Stimulated activated CD4-positive, alpha-beta T cell treated with anti-CD3 and anti-CD28 coated beads, Interleukin-1b, Interleukin-23, amount 100 ng/mL, for 24 hours (primary cell): ENCODE measurements around the gene MRGPRD.
"Not testable (repeated sequence)": the region's sequence is repeated elsewhere in the genome, so short reads cannot be mapped to it uniquely, and the experiment has no call there.

Experiments used
- DNase-seq, 4 experiments: peaks; one replicate each; pipeline ENCODE4 v3.0.0-alpha.2; 2020; ENCODE audit warnings: low read depth in 4 of 4, low spot score in 1 of 4

The MRGPRD gene

DNA sequence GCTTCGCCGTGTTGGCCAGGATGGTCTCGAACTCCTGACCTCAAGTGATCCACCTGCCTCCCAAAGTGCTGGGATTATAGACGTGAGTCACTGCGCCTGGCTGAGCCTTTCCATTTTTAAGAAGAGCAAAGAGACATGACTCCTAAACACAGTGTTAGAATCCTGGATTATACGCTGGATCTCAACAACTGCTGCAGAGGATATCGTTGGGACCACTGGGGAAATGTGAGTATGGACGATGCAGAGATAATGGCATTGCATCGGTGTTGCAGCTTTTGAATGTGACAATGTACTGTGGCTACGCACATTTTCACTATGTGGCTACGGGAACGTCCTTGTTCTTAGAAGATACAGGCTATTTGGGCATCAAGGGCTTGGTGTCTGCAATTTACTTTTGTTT, 26.0 kb upstream of the MRGPRD start:
- no peak for DNase-seq

DNA sequence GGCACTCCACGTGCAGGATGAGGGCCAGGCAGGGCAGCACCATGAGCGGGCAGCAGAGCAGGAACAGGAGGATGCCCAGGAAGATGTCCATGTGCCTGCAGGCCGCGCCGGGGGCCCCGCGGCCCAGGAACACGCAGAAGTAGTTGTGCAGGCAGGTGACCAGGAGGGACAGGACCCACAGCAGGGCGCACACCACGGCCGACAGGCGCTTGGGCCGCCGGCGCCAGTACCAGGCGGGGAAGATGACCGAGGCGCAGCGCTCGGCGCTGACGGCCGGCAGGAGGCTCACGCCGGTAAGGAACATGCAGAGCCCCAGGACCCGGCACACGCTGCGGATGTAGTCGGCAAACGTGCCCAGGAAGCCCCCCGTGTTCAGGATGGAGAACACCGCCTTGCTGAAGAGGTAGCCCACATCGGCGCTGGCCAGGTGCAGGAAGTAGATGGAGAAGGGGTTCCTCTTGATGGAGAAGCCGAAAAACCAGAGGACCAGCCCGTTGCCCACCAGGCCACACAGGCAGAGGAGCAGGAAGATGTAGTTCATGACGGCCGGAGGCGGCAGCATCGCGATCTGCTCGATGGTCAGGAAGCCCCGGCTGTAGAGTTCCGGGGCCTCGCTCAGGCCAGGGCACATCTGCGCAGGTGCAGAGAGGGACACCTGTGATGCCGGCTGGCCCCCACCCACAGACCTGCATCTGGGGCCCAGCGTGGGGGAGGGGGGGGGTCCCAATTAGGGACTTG, 25.0 kb upstream of the MRGPRD start:
- no peak for DNase-seq

DNA sequence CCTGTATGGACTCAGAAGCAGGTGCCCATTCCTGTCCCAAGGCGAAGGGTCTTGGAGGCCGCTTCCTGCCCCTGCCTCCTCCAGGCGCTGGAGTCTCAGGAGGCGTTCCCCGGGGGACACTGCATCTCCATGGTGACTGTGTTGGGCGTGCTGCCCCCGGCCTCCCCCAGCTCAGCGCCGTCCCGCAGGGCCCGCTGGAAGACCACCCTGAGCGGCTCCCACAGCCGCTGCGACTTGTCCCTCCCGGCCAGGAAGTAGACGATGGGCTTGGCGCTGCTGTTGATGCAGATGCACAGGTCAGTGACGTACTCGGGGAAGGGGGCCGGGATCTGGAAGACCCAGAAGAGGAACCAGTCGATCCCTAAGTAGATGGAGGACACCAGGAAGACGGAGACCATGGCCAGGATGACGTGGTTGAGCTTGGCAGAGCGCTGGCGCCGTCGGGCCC, 24.4 kb upstream of the MRGPRD start:
- DNase-seq = no peak

DNA sequence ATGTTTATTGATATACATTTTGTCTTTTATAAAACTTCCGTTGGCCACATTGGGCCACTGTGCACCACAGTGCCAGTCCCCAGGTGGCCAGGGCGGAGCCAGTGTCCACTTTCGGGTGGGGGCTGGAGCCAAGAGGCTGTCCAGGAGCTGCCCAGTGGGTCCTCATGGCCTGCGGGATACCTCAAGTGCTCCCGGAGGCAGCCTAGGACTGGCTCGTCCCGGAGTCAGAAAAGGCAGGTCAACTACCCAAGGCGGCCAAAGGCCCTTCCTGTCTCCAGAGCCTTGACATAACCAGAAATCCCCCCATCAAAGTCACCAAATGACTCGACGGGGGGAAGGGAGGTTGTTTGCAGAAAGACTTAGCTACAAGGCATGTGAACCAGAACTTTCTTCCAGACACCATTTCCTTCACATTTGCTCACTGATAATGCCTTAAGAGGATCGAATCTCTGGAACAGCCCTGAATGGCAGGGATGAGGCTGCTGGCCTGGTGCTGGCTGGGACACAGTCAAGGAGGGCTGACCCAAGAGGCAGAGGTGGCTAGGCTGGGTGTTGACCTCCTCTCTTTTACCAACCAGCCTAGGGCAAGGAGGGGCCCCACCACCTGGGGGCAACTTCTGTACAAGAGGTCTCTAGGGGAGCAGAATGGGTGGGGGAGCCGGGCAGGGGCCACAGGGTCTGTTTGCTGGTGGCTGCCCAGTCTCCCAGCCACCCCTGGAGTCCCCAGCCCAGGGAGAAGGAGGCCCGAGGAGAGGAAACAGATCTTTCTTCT, 23.8 kb upstream of the MRGPRD start:
- DNase-seq = no peak

DNA sequence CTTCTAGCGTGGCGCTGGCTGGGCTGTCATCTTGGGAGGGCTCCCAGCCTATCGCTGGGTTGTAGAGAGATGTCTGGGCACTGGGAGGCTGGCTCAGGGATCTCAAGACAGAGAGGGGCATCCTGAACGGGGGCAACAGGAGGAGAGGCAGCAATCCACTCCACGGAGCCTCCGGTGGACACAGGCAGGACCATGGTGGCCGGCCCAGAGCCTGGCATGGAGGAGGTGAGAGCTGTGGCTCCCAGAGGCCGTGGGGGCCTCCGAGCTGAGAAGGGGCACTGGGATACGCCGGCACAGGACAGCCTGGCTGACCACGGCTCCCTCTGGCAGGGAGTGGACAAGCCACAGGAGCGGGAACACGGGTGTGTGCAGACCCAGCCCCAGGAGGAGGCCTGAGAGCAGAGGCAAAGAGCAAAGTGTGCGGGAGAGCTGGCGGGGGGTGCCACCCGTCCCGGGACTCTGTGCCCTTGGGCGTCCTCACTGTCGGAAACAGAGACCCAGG, 23.1 kb upstream of the MRGPRD start:
- DNase-seq = no peak

DNA sequence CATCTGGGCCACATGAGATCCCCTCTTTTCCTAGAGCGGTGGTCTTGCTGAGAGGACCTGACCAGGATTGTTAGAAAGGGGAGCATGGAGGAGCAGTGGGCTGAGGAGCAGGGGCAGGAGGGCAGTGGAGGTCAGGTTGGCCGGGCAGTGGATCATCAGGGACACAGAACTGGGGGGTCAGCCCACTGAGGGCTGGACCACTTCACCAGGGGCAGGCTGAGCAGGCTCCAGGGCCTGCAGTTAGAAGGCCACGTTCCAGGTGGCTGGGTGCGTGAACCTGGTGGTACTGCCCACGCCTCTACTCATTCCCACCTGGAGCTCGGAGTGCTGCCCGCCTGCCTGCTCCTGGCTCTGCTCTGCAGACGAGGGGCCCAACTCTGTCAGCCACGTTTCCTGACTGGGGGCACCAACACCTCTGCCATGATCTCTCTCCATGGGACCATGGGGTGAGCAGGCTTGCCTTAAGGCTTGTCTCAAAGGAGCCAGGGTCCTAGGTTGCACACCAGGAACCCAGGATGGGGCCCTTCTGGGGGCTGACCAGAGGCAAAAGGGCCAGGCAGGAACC, 22.6 kb upstream of the MRGPRD start:
- DNase-seq = no peak

DNA sequence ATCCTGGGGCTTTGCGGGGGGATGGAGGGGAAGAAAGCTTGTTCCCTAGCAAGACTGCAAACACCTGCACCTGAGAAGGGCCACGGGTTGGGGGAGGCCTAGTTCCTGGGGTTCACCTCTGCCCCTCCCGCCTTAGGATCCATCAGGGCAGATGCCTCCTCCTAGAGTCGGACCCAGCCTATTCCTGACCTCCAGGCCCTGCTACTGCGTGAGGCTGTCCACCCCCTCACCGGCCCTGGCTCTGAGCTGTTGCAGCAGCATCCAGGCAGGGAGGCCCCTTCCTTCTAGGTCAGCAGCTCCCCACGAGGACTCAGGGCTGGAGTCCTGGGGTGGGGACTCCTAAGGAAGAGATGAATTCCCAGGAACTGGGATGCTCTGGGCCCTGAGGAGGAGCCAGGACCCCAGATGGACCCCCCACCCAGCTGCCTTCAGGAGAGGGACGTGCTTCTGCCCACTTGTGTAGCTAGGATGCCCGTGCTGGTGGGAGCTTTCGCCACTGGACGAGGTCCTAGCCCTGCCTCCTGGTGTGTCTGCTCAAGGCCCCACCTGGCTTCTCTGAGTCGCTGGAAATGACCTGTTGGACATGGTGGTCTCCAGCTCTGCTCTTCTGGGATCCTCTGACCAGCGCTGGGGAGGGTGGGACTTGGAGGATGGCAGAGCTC, 21.9 kb upstream of the MRGPRD start:
- DNase-seq = no peak

DNA sequence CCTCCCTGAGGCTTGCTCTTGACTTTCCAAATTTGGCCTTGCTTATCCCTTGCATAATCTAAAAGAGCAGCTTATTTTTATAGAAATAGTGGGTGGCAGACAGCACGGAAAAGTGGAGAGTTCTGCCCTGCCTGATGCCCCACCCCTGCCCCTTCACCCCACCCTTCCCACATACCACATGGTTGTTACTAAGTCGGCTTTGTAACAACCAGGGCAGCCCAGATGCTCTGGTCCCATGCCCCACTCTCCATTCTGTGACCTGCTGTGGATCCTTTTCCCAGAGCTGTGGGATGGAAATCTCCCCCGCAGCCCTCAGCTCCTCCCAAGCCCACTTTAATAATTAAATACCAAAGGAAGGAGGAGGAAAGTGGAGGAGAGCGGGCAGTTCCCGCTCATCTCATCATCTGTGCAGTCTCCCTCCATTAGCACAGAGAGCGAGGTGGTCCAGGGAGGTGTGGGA, 21.4 kb upstream of the MRGPRD start:
- DNase-seq = no peak

DNA sequence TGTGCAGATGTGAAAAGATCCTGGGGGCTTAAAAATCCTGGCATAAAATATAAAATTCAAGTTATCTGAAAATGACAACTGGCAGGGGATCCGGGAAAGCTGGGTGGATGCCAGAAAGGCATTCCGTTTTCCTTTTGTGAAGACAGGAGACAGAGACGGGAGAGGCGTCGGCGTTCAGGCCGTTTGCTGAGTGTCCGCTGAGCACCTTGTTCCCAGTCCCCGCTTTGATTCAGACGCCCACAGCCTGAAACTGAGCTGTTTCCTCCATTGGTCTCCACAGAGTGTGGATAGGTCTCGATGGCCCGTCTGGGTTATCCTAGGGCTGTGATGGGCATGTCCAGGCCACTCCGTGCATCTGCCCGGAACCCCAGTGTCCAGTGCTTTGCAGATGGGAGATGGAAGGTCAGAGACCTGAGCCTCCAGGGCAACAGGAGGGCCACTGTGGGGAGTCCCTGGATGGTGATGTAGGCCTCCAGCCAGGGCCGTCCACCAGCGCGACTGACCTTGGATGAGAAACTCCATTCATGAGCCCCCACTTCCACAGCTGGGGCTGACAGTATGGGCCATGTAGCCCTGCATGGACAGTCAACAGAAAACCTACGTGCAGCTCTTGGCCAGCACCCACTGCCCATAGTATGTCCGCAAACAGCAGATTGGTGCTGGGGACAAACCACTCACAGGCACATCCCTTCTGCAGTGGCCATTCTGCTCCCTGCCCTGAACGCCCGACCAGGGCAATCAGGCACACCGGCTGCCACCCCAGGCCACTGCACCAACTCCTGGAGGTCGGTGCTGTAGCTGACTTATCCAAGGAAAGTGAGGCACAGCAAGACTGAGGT, 20.7 kb upstream of the MRGPRD start:
- no peak for DNase-seq

DNA sequence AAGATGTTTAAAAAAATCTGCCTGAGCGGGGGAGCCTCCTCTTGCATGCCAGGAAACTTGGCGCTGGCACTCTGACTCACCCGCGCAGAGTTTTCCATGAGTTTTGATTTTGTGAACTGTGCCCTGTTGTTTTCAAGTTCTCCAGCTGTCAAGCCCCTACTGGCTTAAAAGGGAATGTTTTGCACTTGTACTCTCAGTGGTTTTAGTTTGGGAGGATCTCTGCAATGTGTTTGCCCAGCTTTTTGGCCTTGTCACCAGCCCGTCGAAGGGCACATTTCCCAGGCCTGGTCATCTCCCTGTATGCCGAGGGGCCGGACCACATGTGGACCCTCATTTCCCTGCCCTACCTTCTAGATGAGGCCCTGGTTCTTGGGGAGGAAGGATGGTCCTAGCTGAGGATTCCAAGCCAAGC, 20.1 kb upstream of the MRGPRD start:
- no peak for DNase-seq

DNA sequence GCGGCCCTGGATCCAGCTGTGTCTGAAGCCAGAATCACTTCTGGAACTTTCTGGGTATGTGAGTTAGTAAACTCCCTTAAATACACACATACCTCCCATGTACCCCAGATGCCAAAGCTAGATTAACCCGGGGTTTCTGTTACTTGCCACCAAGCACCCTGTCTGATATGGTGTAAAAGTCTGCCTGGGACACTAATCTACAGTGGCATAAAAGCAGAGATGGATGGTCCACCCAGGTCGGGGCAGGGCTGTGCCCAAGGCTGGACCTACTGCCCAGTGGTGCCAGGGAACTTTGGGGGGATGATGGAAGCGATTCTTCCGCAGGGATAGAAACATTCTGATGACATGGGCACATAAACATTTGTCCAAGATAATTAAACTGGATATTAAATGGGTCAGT, 19.6 kb upstream of the MRGPRD start:
- no peak for DNase-seq

DNA sequence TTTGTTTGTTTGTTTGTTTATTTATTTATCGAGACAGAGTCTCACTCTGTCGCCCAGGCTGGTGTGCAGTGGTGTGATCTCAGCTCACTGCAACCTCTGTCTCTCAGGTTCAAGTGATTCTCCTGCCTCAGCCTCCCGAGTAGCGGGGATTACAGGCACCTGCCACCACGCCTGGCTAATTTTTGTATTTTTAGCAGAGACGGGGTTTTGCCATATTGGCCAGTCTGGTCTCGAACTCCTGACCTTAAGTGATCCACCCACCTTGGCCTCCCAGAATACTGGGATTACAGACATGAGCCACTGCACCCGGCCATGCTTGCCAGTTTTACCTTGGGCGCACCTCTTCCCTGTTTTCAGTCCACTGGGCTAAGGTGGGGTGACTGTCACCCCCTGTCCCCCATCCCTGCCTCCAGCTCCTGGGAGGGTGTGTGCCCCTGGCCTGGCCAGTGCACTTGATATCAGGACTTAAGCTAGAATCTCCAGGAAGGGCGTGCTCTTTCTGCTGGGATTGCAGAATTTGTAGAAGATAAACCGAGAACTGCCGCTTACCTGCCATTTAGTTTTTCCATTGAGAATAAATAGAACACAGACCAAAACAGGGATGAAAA, 19.1 kb upstream of the MRGPRD start:
- not testable (repeated sequence) for DNase-seq

DNA sequence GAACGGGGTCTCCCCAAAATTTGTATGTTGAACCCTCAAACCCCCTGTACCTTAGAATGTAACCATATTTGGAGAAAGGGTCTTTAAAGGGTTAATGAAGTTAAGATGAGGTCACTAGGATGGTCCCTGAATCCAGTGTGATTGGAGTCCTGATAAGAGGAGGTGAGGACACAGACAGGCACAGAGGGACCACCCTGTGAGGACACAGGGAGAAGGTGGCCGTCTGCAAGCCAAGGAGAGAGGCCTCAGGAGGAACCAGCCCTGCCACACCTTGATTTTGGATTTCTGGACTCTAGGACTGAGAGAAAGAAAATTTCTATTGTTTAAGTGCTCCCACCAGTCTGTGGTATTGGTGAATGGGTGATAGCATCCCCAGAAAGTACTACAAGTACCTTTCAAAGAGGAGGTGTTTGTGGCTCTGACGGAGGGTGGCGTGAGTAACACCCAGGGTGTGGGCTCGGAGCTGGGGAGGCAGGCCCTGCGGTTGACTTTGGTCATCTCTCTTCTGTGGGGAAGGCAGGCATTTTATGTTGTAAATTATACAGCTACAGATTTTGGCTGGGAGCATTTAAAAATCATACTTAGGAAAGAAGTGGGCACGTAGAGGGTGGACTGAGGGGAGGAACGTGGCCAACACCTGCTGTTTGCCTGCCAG, 18.4 kb upstream of the MRGPRD start:
- DNase-seq = no peak

DNA sequence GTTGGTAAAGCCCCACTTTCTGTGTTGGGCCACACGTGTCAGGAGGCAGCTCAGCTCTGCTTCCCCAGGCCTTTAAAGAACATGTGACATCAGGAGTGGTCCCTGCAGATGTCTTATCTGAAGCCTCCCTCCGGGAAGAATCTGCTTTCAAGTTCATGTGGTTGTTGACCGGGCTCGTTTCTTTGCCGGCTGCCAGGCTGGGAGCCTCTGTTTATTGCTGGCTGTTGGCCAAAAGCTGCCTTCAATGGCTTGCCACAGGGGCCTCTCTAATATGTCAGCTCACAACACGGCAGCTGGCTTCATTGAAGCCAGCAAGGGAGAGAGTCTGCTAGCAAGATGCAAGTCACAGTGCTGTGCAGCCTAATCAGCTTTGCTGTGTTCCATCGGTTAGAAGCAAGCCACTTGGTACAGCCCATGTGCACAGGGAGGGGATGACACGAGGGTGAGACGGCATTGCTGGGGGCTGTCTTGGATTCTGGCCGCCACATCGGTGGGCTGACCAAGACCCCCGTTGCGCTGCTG, 17.7 kb upstream of the MRGPRD start:
- no peak for DNase-seq

DNA sequence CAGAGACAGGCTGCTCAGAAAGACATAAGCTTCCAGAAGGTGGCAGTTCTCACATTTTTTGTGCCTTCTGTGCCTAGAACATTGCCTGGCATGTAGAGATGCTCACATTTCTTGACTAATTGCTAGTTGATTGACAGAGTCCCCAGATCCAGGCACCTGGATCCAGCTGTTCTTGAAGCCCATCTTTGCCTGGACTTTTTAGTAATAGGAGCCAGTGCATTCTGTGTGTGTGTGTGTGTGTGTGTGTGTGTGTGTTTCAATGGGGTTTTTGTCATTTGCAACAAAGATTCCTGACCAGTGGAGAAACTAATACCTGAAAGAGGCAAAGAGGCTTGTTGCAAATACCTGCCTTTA, 17.2 kb upstream of the MRGPRD start:
- DNase-seq = no peak

DNA sequence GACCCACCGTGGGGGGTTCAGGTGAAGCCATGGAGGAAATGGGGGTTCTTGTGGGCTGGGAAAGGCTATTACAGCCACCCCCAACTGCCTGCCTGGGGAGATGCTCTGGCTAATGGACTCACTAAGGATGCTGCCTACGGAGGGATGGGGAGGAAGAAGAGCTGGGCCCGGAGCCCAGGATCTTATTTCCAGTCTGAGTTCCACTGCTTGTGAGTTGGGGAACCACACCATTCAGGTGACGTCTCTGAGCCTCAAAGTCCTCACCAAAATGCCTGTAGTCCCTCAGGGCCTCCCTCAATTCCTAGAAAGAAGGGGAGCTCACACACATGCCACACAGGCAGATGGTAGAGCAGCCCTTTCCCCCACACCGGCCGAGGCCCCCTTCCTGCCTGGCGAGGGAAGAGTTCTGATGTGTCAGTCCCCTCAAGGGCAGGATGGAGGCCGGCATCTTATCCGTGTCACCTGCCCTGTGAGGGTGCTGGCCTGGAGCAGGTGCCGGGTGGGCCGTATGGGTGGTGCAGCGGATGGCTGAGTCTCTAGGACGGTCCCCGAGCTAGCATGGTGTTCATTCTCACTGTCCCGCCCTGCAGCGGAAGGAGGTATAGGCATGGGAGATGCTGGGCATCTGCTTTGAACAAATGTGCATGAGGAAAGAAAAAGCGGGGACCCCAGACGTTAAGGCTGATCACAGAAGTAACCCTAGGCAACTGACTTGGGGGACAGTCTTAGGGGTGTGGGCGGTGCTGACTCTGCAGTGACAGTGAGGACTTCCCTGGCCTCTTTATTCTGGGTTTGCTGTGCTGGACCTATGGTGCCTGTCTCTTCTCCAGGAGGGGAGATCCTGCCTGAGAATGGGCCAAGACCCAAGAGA, 16.6 kb upstream of the MRGPRD start:
- no peak for DNase-seq

DNA sequence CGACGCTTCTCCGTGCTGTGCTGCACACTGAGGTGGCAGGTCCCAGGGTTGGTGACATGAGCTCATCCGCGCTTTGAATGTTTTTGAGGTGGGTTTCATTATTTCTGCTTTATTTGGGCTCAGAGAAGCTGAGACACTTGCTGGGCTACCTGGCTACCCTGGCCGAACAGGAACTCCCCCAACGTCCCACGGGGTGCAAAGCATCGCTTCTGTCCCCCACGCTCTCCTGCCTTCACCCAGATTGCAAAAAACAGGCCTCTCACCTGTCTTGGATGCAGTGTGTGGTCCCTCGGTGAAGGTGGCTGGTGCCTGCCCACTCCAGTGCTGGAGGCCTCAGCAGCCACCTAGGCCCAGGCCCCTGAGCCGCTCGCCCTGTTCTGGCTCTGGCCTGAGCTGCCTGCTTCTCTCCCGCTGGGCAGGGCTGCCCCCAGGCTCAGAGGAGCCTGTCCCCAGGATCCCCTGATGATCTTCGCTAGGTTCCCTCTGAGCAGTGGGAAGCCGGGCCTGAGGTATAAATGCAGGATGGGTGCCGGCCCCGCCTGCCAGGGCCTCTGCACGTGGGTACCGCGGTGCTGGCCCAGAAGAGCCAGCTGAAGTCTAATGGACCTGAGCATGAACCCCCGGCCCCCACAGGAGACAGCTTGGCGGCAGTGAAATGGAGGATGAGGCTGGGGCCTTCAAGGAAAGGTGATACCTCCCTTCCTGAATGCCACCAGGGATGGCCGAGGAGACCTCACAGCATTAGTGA, 15.8 kb upstream of the MRGPRD start:
- DNase-seq = no peak

DNA sequence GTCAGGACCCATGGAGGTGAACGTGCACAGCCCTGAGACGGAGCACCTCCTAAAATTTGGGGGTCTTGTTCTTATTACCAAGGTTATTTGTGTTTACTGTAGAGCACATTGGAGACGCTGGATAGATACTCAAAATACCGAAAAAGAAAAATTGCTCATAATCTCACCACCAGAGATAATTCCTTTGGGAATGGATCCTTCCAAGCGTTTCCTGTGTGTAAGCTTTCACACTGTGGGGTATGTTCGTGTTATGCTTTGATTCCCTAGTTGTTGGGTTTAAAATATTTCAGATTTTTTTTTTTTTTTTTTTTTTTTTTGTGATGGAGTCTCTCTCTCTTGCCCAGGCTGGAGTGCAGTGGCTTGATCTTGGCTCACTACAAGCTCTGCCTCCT, 14.1 kb upstream of the MRGPRD start:
- DNase-seq = no peak
